HepG2 (cell line): ENCODE results near the gene GSTT2B. TPM values are rescaled to one million over a fixed set of nuclear protein-coding genes. Genes with fewer than 3 reads are reported as not detected.

ENCODE experiments used
- ARID3A ChIP-seq: IDR thresholded peaks from 2 replicates; pipeline ENCODE4 v1.6.1; 2012; ENCODE audit warnings: low read depth, low read length, improper control_type of control experiment
- CEBPG ChIP-seq: IDR thresholded peaks from 2 replicates; pipeline ENCODE4 v1.6.1; 2016
- FOXO1 ChIP-seq: sonication (generic); formaldehyde crosslinking; IDR thresholded peaks from 2 replicates; pipeline ENCODE4 v1.4.0; 2020; ENCODE audit warnings: missing genetic modification reagents
- ISL2 ChIP-seq: sonication (generic); formaldehyde crosslinking; IDR thresholded peaks from 2 replicates; pipeline ENCODE4 v1.5.0; 2020; ENCODE audit warnings: missing genetic modification reagents
- KAT8 ChIP-seq: IDR thresholded peaks from 2 replicates; pipeline ENCODE4 v1.6.1; 2016; ENCODE audit warnings: missing genetic modification reagents, missing compliant biosample characterization
- KDM1A ChIP-seq: IDR thresholded peaks from 2 replicates; pipeline ENCODE4 v1.6.1; 2016; ENCODE audit warnings: missing compliant biosample characterization
- KLF16 ChIP-seq, 2 experiments: sonication (generic) in 1 of 2; formaldehyde crosslinking in 1 of 2; IDR thresholded peaks; 2 replicates each; pipeline versions ENCODE4 v1.6.1 to v1.8.0; 2016 to 2023; ENCODE audit warnings: missing genetic modification reagents in 2 of 2, missing compliant biosample characterization in 1 of 2
- MBD4 ChIP-seq: IDR thresholded peaks from 2 replicates; pipeline ENCODE4 v1.6.1; 2012; ENCODE audit warnings: low read length, inconsistent platforms, borderline replicate concordance
- MED1 ChIP-seq: sonication (generic); formaldehyde crosslinking; IDR thresholded peaks from 2 replicates; pipeline ENCODE4 v1.4.0; 2020; ENCODE audit warnings: missing genetic modification reagents
- NFKBIZ ChIP-seq: IDR thresholded peaks from 2 replicates; pipeline ENCODE4 v1.6.1; 2018; ENCODE audit warnings: missing genetic modification reagents, missing compliant biosample characterization
- RNF219 ChIP-seq: sonication (generic); formaldehyde crosslinking; IDR thresholded peaks from 2 replicates; pipeline ENCODE4 v1.5.0; 2020; ENCODE audit warnings: mild to moderate bottlenecking, missing genetic modification reagents
- RXRB ChIP-seq: IDR thresholded peaks from 2 replicates; pipeline ENCODE4 v1.6.1; 2016; ENCODE audit warnings: borderline replicate concordance, missing genetic modification reagents, missing compliant biosample characterization
- SAP130 ChIP-seq: IDR thresholded peaks from 2 replicates; pipeline ENCODE4 v1.6.1; 2016; ENCODE audit warnings: low read depth
- SOX5 ChIP-seq: IDR thresholded peaks from 2 replicates; pipeline ENCODE4 v1.6.1; 2016; ENCODE audit warnings: borderline replicate concordance
- SP5 ChIP-seq: IDR thresholded peaks from 2 replicates; pipeline ENCODE4 v1.6.1; 2016; ENCODE audit warnings: low read depth, borderline replicate concordance
- WIZ ChIP-seq: sonication (generic); formaldehyde crosslinking; IDR thresholded peaks from 2 replicates; pipeline ENCODE4 v1.5.1; 2020; ENCODE audit warnings: mild to moderate bottlenecking, missing genetic modification reagents
- ZNF224 ChIP-seq: sonication (generic); formaldehyde crosslinking; IDR thresholded peaks from 2 replicates; pipeline ENCODE4 v1.5.0; 2020; ENCODE audit warnings: mild to moderate bottlenecking, missing genetic modification reagents
- ZNF451 ChIP-seq: sonication (generic); formaldehyde crosslinking; IDR thresholded peaks from 2 replicates; pipeline ENCODE4 v1.5.0; 2020; ENCODE audit warnings: mild to moderate bottlenecking, missing genetic modification reagents
- ZNF710 ChIP-seq: sonication (generic); formaldehyde crosslinking; IDR thresholded peaks from 2 replicates; pipeline ENCODE4 v1.5.0; 2020; ENCODE audit warnings: mild to moderate bottlenecking, missing genetic modification reagents, borderline replicate concordance
- ZNF737 ChIP-seq: sonication (generic); formaldehyde crosslinking; IDR thresholded peaks from 2 replicates; pipeline ENCODE4 v1.5.0; 2020; ENCODE audit warnings: missing genetic modification reagents, mild to moderate bottlenecking, borderline replicate concordance
- polyA plus RNA-seq, 8 experiments: library from polyadenylated mRNA; depleted of rRNA in 3 of 8; stranded (reverse) in 7 of 8; unstranded in 1 of 8; fragments of >200 nt; fragmentation: Illumina TruSeq in 4 of 8; extraction: Trizol in 4 of 8; gene quantifications; 2 replicates each; pipeline versions ENCODE4 v1.2.1 to v1.2.3, GENCODE V29; 2011 to 2016; ENCODE audit warnings: low read depth in 4 of 8, missing spikeins in 1 of 8, mixed read lengths in 1 of 8; ENCODE audit not compliant: insufficient read depth in 1 of 8
- total RNA-seq, 5 experiments: library from RNA; depleted of rRNA; stranded (reverse); fragments of >200 nt; fragmentation: Illumina TruSeq; extraction: Trizol; gene quantifications; 2 replicates each; pipeline ENCODE4 v1.2.3, GENCODE V29; 2016; ENCODE audit warnings: low read depth in 1 of 5
- TF ChIP-seq, protein P1 (sequence below): IDR thresholded peaks from 2 replicates; pipeline ENCODE4 v1.6.1; 2016; ENCODE audit warnings: low read depth, missing genetic modification reagents, missing compliant biosample characterization

The GSTT2B gene
- total and polyA plus RNA-seq, 2 of the 13 experiments (the other 11 are each of a cell fraction or from before 2014, with no cell fraction given), result 1.5 to 3.9 TPM

- TF ChIP-seq NFKBIZ (CRISPR knock-in tag) (no peak), SP5 (CRISPR knock-in tag) (peak; percentile 91), FOXO1 (peak; percentile 35; the same call in 1 of the 2 replicates), MBD4 (no peak), WIZ (CRISPR knock-in tag) (no peak), ARID3A (no peak), RXRB (CRISPR knock-in tag) (0 out of 2 replicates have a peak, but pooled peaks have one; percentile 42), RNF219 (CRISPR knock-in tag) (no peak), ZNF451 (CRISPR knock-in tag) (no peak), ZNF710 (CRISPR knock-in tag) (peak; percentile 78; the same call in 1 of the 2 replicates), KLF16 (CRISPR knock-in tag; IDR thresholded peaks at IDR 0.05) (no peak), KDM1A (CRISPR knock-in tag) (0 out of 2 replicates have a peak, but pooled peaks have one; percentile 39), ZNF224 (CRISPR knock-in tag) (no peak), SAP130 (peak; percentile 28; the same call in 1 of the 2 replicates), ZNF737 (no peak), CEBPG (CRISPR knock-in tag) (peak; percentile 83), MED1 (CRISPR knock-in tag) (peak; percentile 44; the same call in 1 of the 2 replicates), SOX5 (CRISPR knock-in tag) (peak; percentile 43; the same call in 1 of the 2 replicates), ISL2 (CRISPR knock-in tag) (0 out of 2 replicates have a peak, but pooled peaks have one; percentile 20), KAT8 (CRISPR knock-in tag) (0 out of 2 replicates have a peak, but pooled peaks have one; percentile 33)
- TF ChIP-seq, protein P1, sequence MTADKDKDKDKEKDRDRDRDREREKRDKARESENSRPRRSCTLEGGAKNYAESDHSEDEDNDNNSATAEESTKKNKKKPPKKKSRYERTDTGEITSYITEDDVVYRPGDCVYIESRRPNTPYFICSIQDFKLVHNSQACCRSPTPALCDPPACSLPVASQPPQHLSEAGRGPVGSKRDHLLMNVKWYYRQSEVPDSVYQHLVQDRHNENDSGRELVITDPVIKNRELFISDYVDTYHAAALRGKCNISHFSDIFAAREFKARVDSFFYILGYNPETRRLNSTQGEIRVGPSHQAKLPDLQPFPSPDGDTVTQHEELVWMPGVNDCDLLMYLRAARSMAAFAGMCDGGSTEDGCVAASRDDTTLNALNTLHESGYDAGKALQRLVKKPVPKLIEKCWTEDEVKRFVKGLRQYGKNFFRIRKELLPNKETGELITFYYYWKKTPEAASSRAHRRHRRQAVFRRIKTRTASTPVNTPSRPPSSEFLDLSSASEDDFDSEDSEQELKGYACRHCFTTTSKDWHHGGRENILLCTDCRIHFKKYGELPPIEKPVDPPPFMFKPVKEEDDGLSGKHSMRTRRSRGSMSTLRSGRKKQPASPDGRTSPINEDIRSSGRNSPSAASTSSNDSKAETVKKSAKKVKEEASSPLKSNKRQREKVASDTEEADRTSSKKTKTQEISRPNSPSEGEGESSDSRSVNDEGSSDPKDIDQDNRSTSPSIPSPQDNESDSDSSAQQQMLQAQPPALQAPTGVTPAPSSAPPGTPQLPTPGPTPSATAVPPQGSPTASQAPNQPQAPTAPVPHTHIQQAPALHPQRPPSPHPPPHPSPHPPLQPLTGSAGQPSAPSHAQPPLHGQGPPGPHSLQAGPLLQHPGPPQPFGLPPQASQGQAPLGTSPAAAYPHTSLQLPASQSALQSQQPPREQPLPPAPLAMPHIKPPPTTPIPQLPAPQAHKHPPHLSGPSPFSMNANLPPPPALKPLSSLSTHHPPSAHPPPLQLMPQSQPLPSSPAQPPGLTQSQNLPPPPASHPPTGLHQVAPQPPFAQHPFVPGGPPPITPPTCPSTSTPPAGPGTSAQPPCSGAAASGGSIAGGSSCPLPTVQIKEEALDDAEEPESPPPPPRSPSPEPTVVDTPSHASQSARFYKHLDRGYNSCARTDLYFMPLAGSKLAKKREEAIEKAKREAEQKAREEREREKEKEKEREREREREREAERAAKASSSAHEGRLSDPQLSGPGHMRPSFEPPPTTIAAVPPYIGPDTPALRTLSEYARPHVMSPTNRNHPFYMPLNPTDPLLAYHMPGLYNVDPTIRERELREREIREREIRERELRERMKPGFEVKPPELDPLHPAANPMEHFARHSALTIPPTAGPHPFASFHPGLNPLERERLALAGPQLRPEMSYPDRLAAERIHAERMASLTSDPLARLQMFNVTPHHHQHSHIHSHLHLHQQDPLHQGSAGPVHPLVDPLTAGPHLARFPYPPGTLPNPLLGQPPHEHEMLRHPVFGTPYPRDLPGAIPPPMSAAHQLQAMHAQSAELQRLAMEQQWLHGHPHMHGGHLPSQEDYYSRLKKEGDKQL (CRISPR knock-in tag), result no peak
These were observed 36.1 kb upstream of the GSTT2B start (continued) for GRCh38 chr22:23997092-23997491.
